Neural progenitor cell (in vitro differentiated cells): ENCODE measurements around the gene ZNF222. TPM values are rescaled to one million over a fixed set of nuclear protein-coding genes. Genes with fewer than 3 reads are reported as not detected.

Experiments used
- DNase-seq: peaks from one replicate; pipeline ENCODE4 v3.0.0-alpha.2; 2016; ENCODE audit warnings: low spot score
- H2AFZ ChIP-seq: fragments of 200-600 bp; sonication (generic); replicated peaks from 2 replicates; pipeline ENCODE4 v1.6.1; 2016; ENCODE audit warnings: antibody characterized with exemption
- H3F3A ChIP-seq: fragments of 200-600 bp; sonication (generic); 2 replicates; pipeline ENCODE4 v1.6.1; 2016; ENCODE audit warnings: antibody characterized with exemption, low read depth
- H3K27ac ChIP-seq: fragments of 200-600 bp; sonication (generic); 2 replicates; pipeline ENCODE4 v1.5.1; 2016; ENCODE audit warnings: mild to moderate bottlenecking
- H3K27me3 ChIP-seq: fragments of 200-600 bp; sonication (generic); 2 replicates; pipeline ENCODE4 v1.6.1; 2016; ENCODE audit warnings: mild to moderate bottlenecking, moderate library complexity
- H3K36me3 ChIP-seq: fragments of 200-600 bp; sonication (generic); 2 replicates; pipeline ENCODE4 v1.5.1; 2016
- H3K4me1 ChIP-seq: fragments of 200-600 bp; sonication (generic); 2 replicates; pipeline ENCODE4 v1.6.1; 2016; ENCODE audit warnings: mixed run types
- H3K4me2 ChIP-seq: fragments of 200-600 bp; sonication (generic); 2 replicates; pipeline ENCODE4 v1.6.1; 2016
- H3K4me3 ChIP-seq: fragments of 200-600 bp; sonication (generic); 2 replicates; pipeline ENCODE4 v1.5.1; 2016
- H3K79me2 ChIP-seq: fragments of 200-600 bp; sonication (generic); 2 replicates; pipeline ENCODE4 v1.6.1; 2016; ENCODE audit warnings: low read depth
- H3K9ac ChIP-seq: fragments of 200-600 bp; sonication (generic); 2 replicates; pipeline ENCODE4 v1.6.1; 2016
- H3K9me3 ChIP-seq: fragments of 200-600 bp; sonication (generic); 2 replicates; pipeline ENCODE4 v1.5.1; 2016; ENCODE audit warnings: low read depth
- H4K20me1 ChIP-seq: fragments of 200-600 bp; sonication (generic); 2 replicates; pipeline ENCODE4 v1.6.1; 2016; ENCODE audit warnings: low read depth
- H3K27ac Mint-ChIP-seq: 3 replicates; pipeline ENCODE4 v1.8.0; 2021; ENCODE audit warnings: mixed read lengths
- H3K27me3 Mint-ChIP-seq: 2 replicates; pipeline ENCODE4 v1.8.0; 2022; ENCODE audit warnings: low read depth, mild to moderate bottlenecking, inconsistent platforms, moderate library complexity, mixed read lengths; ENCODE audit not compliant: insufficient read depth
- H3K36me3 Mint-ChIP-seq: 3 replicates; pipeline ENCODE4 v1.8.0; 2021; ENCODE audit warnings: mixed read lengths
- H3K4me1 Mint-ChIP-seq: 3 replicates; pipeline ENCODE4 v1.8.0; 2021; ENCODE audit warnings: mixed read lengths
- H3K4me3 Mint-ChIP-seq: 3 replicates; pipeline ENCODE4 v1.8.0; 2021; ENCODE audit warnings: mild to moderate bottlenecking, moderate library complexity, mixed read lengths
- H3K9me3 Mint-ChIP-seq: 3 replicates; pipeline ENCODE4 v1.8.0; 2020; ENCODE audit warnings: mixed read lengths
- EZH2 ChIP-seq: fragments of 200-600 bp; sonication (generic); IDR thresholded peaks from 2 replicates; pipeline ENCODE4 v1.6.1; 2017; ENCODE audit warnings: antibody characterized with exemption, mild to moderate bottlenecking, moderate library complexity
- EZH2phosphoT487 ChIP-seq: fragments of 200-600 bp; sonication (generic); IDR thresholded peaks from 2 replicates; pipeline ENCODE4 v1.6.1; 2017; ENCODE audit warnings: antibody characterized with exemption
- total RNA-seq: library from RNA; depleted of rRNA; stranded (reverse); fragments of >200 nt; gene quantifications from 2 replicates; pipeline ENCODE4 v1.2.3, GENCODE V29; 2015; ENCODE audit warnings: low replicate concordance
- TF ChIP-seq, protein P1 (sequence below): fragments of 200-600 bp; sonication (generic); IDR thresholded peaks from 2 replicates; pipeline ENCODE4 v1.5.1; 2017; ENCODE audit warnings: antibody characterized with exemption, mild to moderate bottlenecking

Gene ZNF222
- total RNA-seq, 1 donor from 2014 or later = 8.0 TPM

DNA sequence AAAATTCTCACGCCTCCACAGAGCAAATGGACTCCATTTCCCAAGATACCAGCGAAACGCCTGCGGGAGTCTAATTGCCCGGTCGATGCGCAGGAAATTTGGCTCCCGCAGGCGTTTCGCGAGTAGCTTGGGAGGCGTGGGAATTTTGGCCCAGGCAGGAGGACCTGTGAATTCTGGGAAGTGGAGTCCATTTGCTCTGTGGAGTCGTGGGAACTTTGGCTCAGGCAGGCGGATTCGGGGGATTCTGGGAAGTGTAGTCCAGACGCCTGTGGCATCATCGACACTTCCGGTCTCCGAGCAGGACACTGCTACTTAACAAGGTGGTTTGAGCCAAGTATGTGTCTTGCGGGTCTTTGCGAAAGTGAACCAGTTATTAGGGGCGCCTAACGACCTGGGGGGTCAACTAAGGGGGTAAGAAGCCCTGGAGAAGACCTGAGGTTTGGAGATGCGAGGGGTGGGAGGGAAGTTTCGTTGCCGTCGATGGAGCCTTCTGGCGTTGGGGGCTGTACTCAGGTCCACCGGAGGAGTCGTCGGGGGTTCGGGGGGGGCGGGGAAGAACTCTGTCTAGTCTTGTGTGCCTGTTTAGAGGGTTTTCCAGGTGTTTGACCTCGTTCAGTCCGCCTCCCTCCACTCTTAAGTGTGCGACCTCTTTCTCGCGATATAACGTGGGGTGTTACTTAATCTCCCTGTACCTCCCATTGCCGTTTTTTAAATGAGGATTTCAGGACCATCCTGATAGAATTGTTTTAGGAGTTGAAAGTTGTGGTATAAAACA lies 41.1 kb upstream of the ZNF222 start, which contains the start of gene ZNF155:
Gene ZNF155, plus strand, starts transcription at position 277 of the 775 bp plus-strand sequence. CDS start 4,356 bp downstream, outside the sequence.
- Mint-ChIP-seq H3K36me3 (peaks cover 11% of the 10 kb centered on the region), H3K4me1 (no peaks in the 10 kb centered on the region), H3K27me3 (peaks cover 5% of the 10 kb centered on the region), H3K4me3 (peak within 1 kb of the TSS; percentile 92), H3K27ac (no peak within 1 kb of the TSS), H3K9me3 (peaks cover 26% of the 10 kb centered on the region)
- Histone ChIP-seq H3K4me2 (peak within 1 kb of the TSS; percentile 83), H3K27me3 (no peaks in the 10 kb centered on the region), H3K27ac (no peak within 1 kb of the TSS), H3K4me1 (no peaks in the 10 kb centered on the region), H3K9me3 (no peaks in the 10 kb centered on the region), H2AFZ (peak within 1 kb of the TSS; percentile 90), H3F3A (no peaks in the 10 kb centered on the region), H3K79me2 (peaks cover 5% of the 10 kb centered on the region), H4K20me1 (no peaks in the 10 kb centered on the region), H3K9ac (peak within 1 kb of the TSS; percentile 37), H3K4me3 (peak within 1 kb of the TSS; percentile 62), H3K36me3 (no peaks in the 10 kb centered on the region)
- TF ChIP-seq, protein P1, sequence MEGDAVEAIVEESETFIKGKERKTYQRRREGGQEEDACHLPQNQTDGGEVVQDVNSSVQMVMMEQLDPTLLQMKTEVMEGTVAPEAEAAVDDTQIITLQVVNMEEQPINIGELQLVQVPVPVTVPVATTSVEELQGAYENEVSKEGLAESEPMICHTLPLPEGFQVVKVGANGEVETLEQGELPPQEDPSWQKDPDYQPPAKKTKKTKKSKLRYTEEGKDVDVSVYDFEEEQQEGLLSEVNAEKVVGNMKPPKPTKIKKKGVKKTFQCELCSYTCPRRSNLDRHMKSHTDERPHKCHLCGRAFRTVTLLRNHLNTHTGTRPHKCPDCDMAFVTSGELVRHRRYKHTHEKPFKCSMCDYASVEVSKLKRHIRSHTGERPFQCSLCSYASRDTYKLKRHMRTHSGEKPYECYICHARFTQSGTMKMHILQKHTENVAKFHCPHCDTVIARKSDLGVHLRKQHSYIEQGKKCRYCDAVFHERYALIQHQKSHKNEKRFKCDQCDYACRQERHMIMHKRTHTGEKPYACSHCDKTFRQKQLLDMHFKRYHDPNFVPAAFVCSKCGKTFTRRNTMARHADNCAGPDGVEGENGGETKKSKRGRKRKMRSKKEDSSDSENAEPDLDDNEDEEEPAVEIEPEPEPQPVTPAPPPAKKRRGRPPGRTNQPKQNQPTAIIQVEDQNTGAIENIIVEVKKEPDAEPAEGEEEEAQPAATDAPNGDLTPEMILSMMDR = no peak
- TF ChIP-seq EZH2phosphoT487 (no peak), EZH2 (no peak)
- DNase-seq = peak; percentile 95

GRCh38 chr19:43984687-43985000 lies 40.5 kb upstream of the ZNF222 start:
- Mint-ChIP-seq H3K4me3 (peak overlapping the region; percentile 92), H3K4me1 (no peaks in the 10 kb centered on the region), H3K36me3 (peaks cover 15% of the 10 kb centered on the region), H3K9me3 (peaks cover 23% of the 10 kb centered on the region), H3K27ac (no peak overlapping the region), H3K27me3 (peaks cover 5% of the 10 kb centered on the region)
- peak overlapping the region; percentile 37 for H3K9ac ChIP-seq
- no peak overlapping the region for H3K27ac ChIP-seq
- H3K79me2 ChIP-seq = peaks cover 5% of the 10 kb centered on the region
- no peaks in the 10 kb centered on the region for H3K27me3 ChIP-seq
- H3K9me3 ChIP-seq = no peaks in the 10 kb centered on the region
- H3K4me3 ChIP-seq = peak overlapping the region; percentile 62
- no peaks in the 10 kb centered on the region for H3F3A ChIP-seq
- no peaks in the 10 kb centered on the region for H3K36me3 ChIP-seq
- peak overlapping the region; percentile 83 for H3K4me2 ChIP-seq
- no peaks in the 10 kb centered on the region for H3K4me1 ChIP-seq
- no peaks in the 10 kb centered on the region for H4K20me1 ChIP-seq
- TF ChIP-seq EZH2phosphoT487 = no peak
- no peak for TF ChIP-seq EZH2
- TF ChIP-seq, protein P1 = no peak
- H2AFZ ChIP-seq = peak overlapping the region; percentile 90
- DNase-seq = no peak

DNA sequence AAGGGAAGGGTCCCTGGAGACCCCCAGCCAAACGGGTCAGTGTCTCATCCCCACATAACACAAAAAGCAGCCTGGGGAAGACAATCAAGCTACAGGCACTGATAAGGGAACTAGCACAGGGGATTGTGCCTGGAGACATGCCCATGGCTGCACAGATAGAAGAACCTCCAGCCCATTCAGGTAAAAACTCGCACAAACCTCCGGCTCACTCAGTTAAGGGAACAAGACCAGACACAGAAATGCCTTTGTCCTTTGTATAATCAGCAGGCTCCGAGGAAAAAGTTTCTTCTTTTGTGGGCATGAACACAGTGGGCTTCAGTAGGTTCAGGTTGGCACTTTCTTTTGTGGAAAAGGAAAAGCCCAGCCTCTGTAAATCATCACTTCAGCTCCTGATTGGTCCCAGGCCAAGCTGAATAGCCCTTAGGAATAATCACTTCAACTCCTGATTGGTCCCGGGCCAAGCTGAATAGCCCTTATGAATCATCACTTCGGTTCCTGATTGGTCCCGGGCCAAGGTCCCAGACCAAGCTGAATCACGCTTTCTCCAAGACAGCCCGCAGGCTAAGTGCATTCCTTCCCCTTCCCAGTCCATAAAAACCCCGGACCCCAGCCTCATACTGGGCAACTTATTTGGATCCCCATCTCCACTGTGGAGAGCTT lies 27.4 kb upstream of the ZNF222 start:
- no peak overlapping the region for H3K4me3 Mint-ChIP-seq
- H2AFZ ChIP-seq = no peak overlapping the region
- no peak for TF ChIP-seq EZH2phosphoT487
- TF ChIP-seq, protein P1 = no peak
- no peak for TF ChIP-seq EZH2
- H3K9me3 ChIP-seq = no peaks in the 10 kb centered on the region
- no peak overlapping the region for H3K27ac ChIP-seq
- H4K20me1 ChIP-seq = no peaks in the 10 kb centered on the region
- H3F3A ChIP-seq = no peaks in the 10 kb centered on the region
- peaks cover 7% of the 10 kb centered on the region for H3K4me1 Mint-ChIP-seq
- H3K27ac Mint-ChIP-seq = no peak overlapping the region
- H3K4me2 ChIP-seq = no peak overlapping the region
- H3K4me1 ChIP-seq = no peaks in the 10 kb centered on the region
- DNase-seq = no peak
- H3K27me3 ChIP-seq = no peaks in the 10 kb centered on the region
- peaks cover 3% of the 10 kb centered on the region for H3K9me3 Mint-ChIP-seq
- no peaks in the 10 kb centered on the region for H3K79me2 ChIP-seq
- no peak overlapping the region for H3K9ac ChIP-seq
- no peak overlapping the region for H3K4me3 ChIP-seq
- H3K36me3 ChIP-seq = peaks cover 4% of the 10 kb centered on the region
- H3K27me3 Mint-ChIP-seq = peaks cover 2% of the 10 kb centered on the region
- H3K36me3 Mint-ChIP-seq = peaks cover 17% of the 10 kb centered on the region
